Naive thymus-derived CD4-positive, alpha-beta T cell (primary cell): ENCODE results near the gene PCCA. TPM values are rescaled to one million over a fixed set of nuclear protein-coding genes. Genes with fewer than 3 reads are reported as not detected.

ENCODE experiments used
- ATAC-seq: fragments of 150-1000 bp; cut with Tn5 transposase; 2 replicates; pipeline ENCODE4 v1.10.0; 2021; ENCODE audit warnings: mild to moderate bottlenecking, moderate library complexity
- CTCF ChIA-PET: fragments of 350-600 bp; sonication (Branson Sonifier 250); formaldehyde crosslinking; loops from one replicate; lab custom pipeline; 2021; ENCODE audit warnings: antibody characterized with exemption; lab: Charles Lee
- POLR2A ChIA-PET: fragments of 350-600 bp; sonication (Branson Sonifier 250); formaldehyde crosslinking; loops from one replicate; lab custom pipeline; 2021; ENCODE audit warnings: antibody characterized with exemption, inconsistent platforms; lab: Charles Lee
- DNase-seq, 9 donors: peaks; one replicate each; pipeline versions ENCODE4 v3.0.0 to v3.0.0-alpha.2; 2020 to 2022; ENCODE audit warnings: mixed read lengths in 1 of 9
- H3K27ac ChIP-seq: one replicate; pipeline ENCODE4 v1.7.0; 2013; ENCODE audit warnings: mild to moderate bottlenecking, low read depth, low read length, moderate library complexity
- H3K27me3 ChIP-seq, 2 donors: one replicate each; pipeline ENCODE4 v1.7.0; 2013; ENCODE audit warnings: low read length in 2 of 2, mild to moderate bottlenecking in 2 of 2, moderate library complexity in 2 of 2; ENCODE audit not compliant: control insufficient read depth in 2 of 2, insufficient read depth in 2 of 2
- H3K36me3 ChIP-seq, 3 experiments: 1 replicate in 2 of 3; 2 replicates in 1 of 3; pipeline ENCODE4 v1.7.0; 2013; ENCODE audit warnings: low read length in 3 of 3, mild to moderate bottlenecking in 3 of 3, moderate library complexity in 1 of 3; ENCODE audit not compliant: insufficient read depth in 3 of 3, control insufficient read depth in 2 of 3
- H3K4me1 ChIP-seq, 2 donors: one replicate each; pipeline ENCODE4 v1.7.0; 2013; ENCODE audit warnings: low read length in 2 of 2, mild to moderate bottlenecking in 2 of 2, moderate library complexity in 1 of 2; ENCODE audit not compliant: control insufficient read depth in 2 of 2, insufficient read depth in 2 of 2
- H3K4me3 ChIP-seq: 2 replicates; pipeline ENCODE4 v1.7.0; 2013; ENCODE audit warnings: mild to moderate bottlenecking, low read length
- H3K9me3 ChIP-seq, 3 experiments: 1 replicate in 2 of 3; 2 replicates in 1 of 3; pipeline ENCODE4 v1.7.0; 2013; ENCODE audit warnings: low read length in 3 of 3; ENCODE audit not compliant: control insufficient read depth in 2 of 3
- H3K27ac Mint-ChIP-seq, 9 donors: one replicate each; pipeline ENCODE4 v1.8.0; 2020 to 2022; ENCODE audit warnings: mixed read lengths in 9 of 9, mild to moderate bottlenecking in 8 of 9, moderate library complexity in 5 of 9, inconsistent platforms in 2 of 9
- H3K27me3 Mint-ChIP-seq, 5 donors: one replicate each; pipeline ENCODE4 v1.8.0; 2021 to 2022; ENCODE audit warnings: mixed read lengths in 5 of 5, mild to moderate bottlenecking in 1 of 5
- H3K36me3 Mint-ChIP-seq, 5 donors: one replicate each; pipeline ENCODE4 v1.8.0; 2020 to 2022; ENCODE audit warnings: mixed read lengths in 5 of 5, mild to moderate bottlenecking in 3 of 5, inconsistent platforms in 1 of 5
- H3K4me1 Mint-ChIP-seq, 7 donors: one replicate each; pipeline ENCODE4 v1.8.0; 2020 to 2022; ENCODE audit warnings: mixed read lengths in 7 of 7, mild to moderate bottlenecking in 3 of 7, inconsistent platforms in 1 of 7
- H3K4me3 Mint-ChIP-seq, 10 donors: one replicate each; pipeline ENCODE4 v1.8.0; 2020 to 2022; ENCODE audit warnings: mild to moderate bottlenecking in 10 of 10, mixed read lengths in 10 of 10, moderate library complexity in 6 of 10, inconsistent platforms in 2 of 10
- H3K9me3 Mint-ChIP-seq, 11 donors: one replicate each; pipeline ENCODE4 v1.8.0; 2020 to 2022; ENCODE audit warnings: mixed read lengths in 11 of 11, mild to moderate bottlenecking in 4 of 11, inconsistent platforms in 1 of 11, moderate library complexity in 1 of 11
- intact Hi-C, 2 donors: fragments of 100-400 bp; cut with micrococcal nuclease; formaldehyde crosslinking; loops; one replicate each; pipeline ENCODE4 v1.15.1; 2023
- polyA plus RNA-seq, 2 donors: library from polyadenylated mRNA; unstranded; fragments of 300-500 nt; fragmentation: Illumina TruSeq; gene quantifications; one replicate each; pipeline ENCODE4 v1.2.3, GENCODE V29; 2021
- total RNA-seq, 6 experiments: library from RNA in 5 of 6; stranded (reverse) in 5 of 6; gene quantifications; 1 replicate in 5 of 6; 2 replicates in 1 of 6; pipeline ENCODE4 v1.2.3 and lab custom pipeline; 2021 to 2026

PCCA gene
- total RNA-seq (10 to 100 TPM in 4 of 5 experiments, 1 to 10 TPM in 1; 8.3 to 14.6 (median 12.0) TPM), polyA plus RNA-seq (1 to 10 TPM; 7.3 to 9.0 TPM), total RNA-seq (lab: John Stamatoyannopoulos, UW) (8.1 reads per million, percentile 32 among the genes with 10 or more reads in this experiment)

- H3K4me3 ChIP-seq: peak within 1 kb of the TSS; percentile 77
These were observed at the start of gene PCCA for GRCh38 chr13:100088644-100089464. Gene PCCA (plus strand): TSS chr13:100089093. CDS start chr13:100089121, 28 bp downstream.

GRCh38 chr13:100039740-100040139 lies 49.2 kb upstream of the PCCA start:
- Histone ChIP-seq H3K27me3 (no peaks in the 10 kb centered on the region), H3K4me3 (no peak overlapping the region), H3K36me3 (no peaks in the 10 kb centered on the region), H3K4me1 (no peaks in the 10 kb centered on the region), H3K9me3 (no peaks in the 10 kb centered on the region), H3K27ac (no peak overlapping the region)
- no peaks in the 10 kb centered on the region for H3K36me3 Mint-ChIP-seq
- no peaks in the 10 kb centered on the region for H3K9me3 Mint-ChIP-seq
- POLR2A ChIA-PET: no interaction called here
- intact Hi-C loops: no loop called here
- no peak for ATAC-seq
- CTCF ChIA-PET: interaction anchor here (0.7 kb wide), 1 partner anchor 206 kb away, joined by 6 read pairs; no protein-coding TSS in a partner anchor
- no peak overlapping the region for H3K4me3 Mint-ChIP-seq
- no peak for DNase-seq
- no peaks in the 10 kb centered on the region for H3K4me1 Mint-ChIP-seq
- no peak overlapping the region for H3K27ac Mint-ChIP-seq
- peaks cover 0 to 7% (median 5%) of the 10 kb centered on the region in 5 donors for H3K27me3 Mint-ChIP-seq

More at GRCh38 chr13:100088644-100089464, at the start of gene PCCA:
- peak within 1 kb of the TSS; percentile 90 to 99 (median 95) for H3K4me3 Mint-ChIP-seq
- Histone ChIP-seq H3K4me1 (peaks cover 0 to 19% of the 10 kb centered on the region in 2 donors), H3K27me3 (no peaks in the 10 kb centered on the region), H3K27ac (peak within 1 kb of the TSS; percentile 58), H3K36me3 (peaks cover 0 to 6% (median 0%) of the 10 kb centered on the region in 3 experiments), H3K9me3 (no peaks in the 10 kb centered on the region)
- H3K27ac Mint-ChIP-seq: peak within 1 kb of the TSS; percentile 44 to 96 (median 79)
- ChIA-PET POLR2A (no interaction called here), CTCF (no interaction called here)
- ATAC-seq (peak; percentile 87), DNase-seq (peak; percentile 43 to 86 (median 51))
- H3K27me3 Mint-ChIP-seq: peaks cover 0 to 5% (median 0%) of the 10 kb centered on the region in 5 donors
- no peaks in the 10 kb centered on the region for H3K9me3 Mint-ChIP-seq
- intact Hi-C loops: loop anchor here (1.0 to 10.0 kb wide), 11 partner anchors 16 to 824 kb away; partner anchors contain the start of genes GGACT (in 1 of the 2), TMTC4 (in 1 of the 2) and ZIC5 (in 1 of the 2)
- peaks cover 0 to 8% (median 7%) of the 10 kb centered on the region in 5 donors for H3K36me3 Mint-ChIP-seq
- H3K4me1 Mint-ChIP-seq: peaks cover 22 to 41% (median 27%) of the 10 kb centered on the region in 7 donors

- H3K36me3 ChIP-seq: no peaks in the 10 kb centered on the region
- ChIA-PET CTCF (interaction anchor here (0.7 kb wide), 2 partner anchors 206 to 308 kb away, joined by 3 to 6 read pairs; no protein-coding TSS in a partner anchor), POLR2A (no interaction called here)
- ATAC-seq (no peak), DNase-seq (no peak)
- intact Hi-C loops: no loop called here
- Mint-ChIP-seq H3K4me1 (no peaks in the 10 kb centered on the region), H3K27me3 (peaks cover 0 to 7% (median 5%) of the 10 kb centered on the region in 5 donors), H3K27ac (no peak overlapping the region), H3K4me3 (no peak overlapping the region), H3K9me3 (no peaks in the 10 kb centered on the region), H3K36me3 (no peaks in the 10 kb centered on the region)
- no peak overlapping the region for H3K4me3 ChIP-seq
- H3K9me3 ChIP-seq: no peaks in the 10 kb centered on the region
- H3K27me3 ChIP-seq: no peaks in the 10 kb centered on the region
- H3K27ac ChIP-seq: no peak overlapping the region
- H3K4me1 ChIP-seq: no peaks in the 10 kb centered on the region
These were observed 48.7 kb upstream of the PCCA start for GRCh38 chr13:100040196-100040595.

- H3K4me1 Mint-ChIP-seq: no peaks in the 10 kb centered on the region
- no peak overlapping the region for H3K4me3 Mint-ChIP-seq
- no peak overlapping the region for H3K4me3 ChIP-seq
- no peaks in the 10 kb centered on the region for H3K9me3 ChIP-seq
- no peaks in the 10 kb centered on the region for H3K27me3 ChIP-seq
- no peaks in the 10 kb centered on the region for H3K36me3 Mint-ChIP-seq
- H3K9me3 Mint-ChIP-seq: peaks cover 0 to under 1% (median 0%) of the 10 kb centered on the region in 11 donors
- peaks cover 0 to 7% (median 0%) of the 10 kb centered on the region in 5 donors for H3K27me3 Mint-ChIP-seq
- H3K36me3 ChIP-seq: no peaks in the 10 kb centered on the region
- ATAC-seq (no peak), DNase-seq (no peak)
- no peak overlapping the region for H3K27ac Mint-ChIP-seq
- POLR2A ChIA-PET: no interaction called here
- intact Hi-C loops: no loop called here
- CTCF ChIA-PET: no interaction called here
- H3K27ac ChIP-seq: no peak overlapping the region
- H3K4me1 ChIP-seq: no peaks in the 10 kb centered on the region
These were observed 44.0 kb upstream of the PCCA start for GRCh38 chr13:100044936-100045335.

GRCh38 chr13:100045355-100045754 lies 43.5 kb upstream of the PCCA start:
- Histone ChIP-seq H3K4me3 (no peak overlapping the region), H3K9me3 (no peaks in the 10 kb centered on the region), H3K4me1 (no peaks in the 10 kb centered on the region), H3K36me3 (no peaks in the 10 kb centered on the region), H3K27me3 (no peaks in the 10 kb centered on the region), H3K27ac (no peak overlapping the region)
- no peak overlapping the region for H3K4me3 Mint-ChIP-seq
- intact Hi-C loops: no loop called here
- H3K36me3 Mint-ChIP-seq: no peaks in the 10 kb centered on the region
- ChIA-PET CTCF (no interaction called here), POLR2A (no interaction called here)
- peaks cover 0 to 7% (median 0%) of the 10 kb centered on the region in 5 donors for H3K27me3 Mint-ChIP-seq
- H3K4me1 Mint-ChIP-seq: no peaks in the 10 kb centered on the region
- DNase-seq: no peak
- peaks cover 0 to 1% (median 0%) of the 10 kb centered on the region in 11 donors for H3K9me3 Mint-ChIP-seq
- ATAC-seq: no peak
- H3K27ac Mint-ChIP-seq: no peak overlapping the region

GRCh38 chr13:100051070-100051469 lies 37.8 kb upstream of the PCCA start:
- Mint-ChIP-seq H3K9me3 (peaks cover 0 to 1% (median 0%) of the 10 kb centered on the region in 11 donors), H3K4me3 (no peak overlapping the region), H3K36me3 (no peaks in the 10 kb centered on the region), H3K27me3 (peaks cover 3 to 9% (median 5%) of the 10 kb centered on the region in 5 donors), H3K4me1 (no peaks in the 10 kb centered on the region), H3K27ac (no peak overlapping the region)
- H3K36me3 ChIP-seq: no peaks in the 10 kb centered on the region
- H3K4me1 ChIP-seq: no peaks in the 10 kb centered on the region
- intact Hi-C loops: no loop called here
- H3K27ac ChIP-seq: no peak overlapping the region
- DNase-seq: no peak
- no peaks in the 10 kb centered on the region for H3K27me3 ChIP-seq
- POLR2A ChIA-PET: no interaction called here
- CTCF ChIA-PET: no interaction called here
- no peaks in the 10 kb centered on the region for H3K9me3 ChIP-seq
- ATAC-seq: no peak
- no peak overlapping the region for H3K4me3 ChIP-seq
